Stimulated activated CD8-positive, alpha-beta memory T cell treated with anti-CD3 and anti-CD28 coated beads, Interleukin-4, amount 100 ng/mL, for 4 hours (primary cell): ENCODE data around the gene PSME2.
A peak's percentile ranks its signal among the peaks of the same experiment; 100 is the strongest.
"Not testable (repeated sequence)": the region's sequence is repeated elsewhere in the genome, so short reads cannot be mapped to it uniquely, and the experiment has no call there.

Experiments
- DNase-seq, 2 donors: peaks; one replicate each; pipeline ENCODE4 v3.0.0-alpha.2; 2020; ENCODE audit warnings: low read depth in 2 of 2, low spot score in 1 of 2

PSME2 gene

GRCh38 chr14:24115422-24116127, 30.8 kb downstream of the PSME2 start:
- no peak for DNase-seq

DNA sequence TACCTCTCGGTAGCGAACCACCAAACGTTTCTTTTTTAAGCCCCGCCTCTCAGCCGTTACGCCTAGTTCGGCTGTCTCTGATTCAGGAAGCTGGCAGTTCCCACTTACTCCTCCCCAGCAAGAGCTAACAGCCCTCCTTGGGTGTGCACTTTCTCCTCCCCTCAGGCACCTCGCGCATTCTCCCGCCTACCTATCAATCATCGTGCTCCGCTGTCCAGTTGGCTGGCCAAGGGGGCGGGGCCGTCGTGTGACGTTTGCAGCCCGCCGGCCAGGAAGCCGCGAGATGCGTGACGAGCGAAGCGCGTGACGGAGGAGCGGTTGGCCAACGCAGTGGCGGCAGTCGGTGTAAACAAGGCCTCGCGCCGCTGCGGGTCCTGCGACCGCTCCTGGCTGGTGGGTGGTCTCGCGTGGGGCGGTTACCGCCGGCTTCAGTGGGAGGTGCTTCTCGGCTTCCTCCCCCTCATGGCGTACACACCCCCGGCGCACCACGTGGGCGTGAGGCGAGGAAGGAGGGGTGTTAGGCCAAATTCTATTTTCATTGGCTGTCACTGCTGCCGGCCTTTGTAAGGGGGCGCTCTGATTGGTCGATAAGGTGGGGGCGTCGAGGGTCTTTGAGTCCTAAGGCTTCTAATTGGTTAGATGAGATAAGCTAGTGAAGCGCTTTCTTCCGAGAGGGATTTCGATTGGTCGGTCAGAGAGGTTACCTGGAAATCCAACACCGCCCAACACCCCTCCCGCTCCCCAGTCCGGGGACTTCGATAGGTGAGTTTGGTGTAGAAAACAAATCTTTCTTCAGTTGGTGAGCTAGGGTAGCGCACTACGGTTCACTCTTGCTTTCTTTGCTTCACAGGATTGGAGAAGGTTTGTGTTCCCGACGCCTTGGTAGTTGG, 31.6 kb downstream of the PSME2 start, which contains the start of the genes DCAF11 and NRL:
DCAF11 (plus strand) TSS at position 246 of the 890 bp plus-strand sequence. CDS start 818 bp downstream, outside the sequence.
NRL (minus strand) TSS at position 418 of the 890 bp plus-strand sequence. CDS start 32,101 bp downstream, outside the sequence.
- DNase-seq: peak; percentile 97 to 98

GRCh38 chr14:24113801-24114531, 32.4 kb downstream of the PSME2 start:
- peak; percentile 46 to 59 for DNase-seq

GRCh38 chr14:24113379-24113800, 33.0 kb downstream of the PSME2 start:
- DNase-seq: no peak

- no peak for DNase-seq
Measured at GRCh38 chr14:24110523-24110922, 35.9 kb downstream of the PSME2 start.

GRCh38 chr14:24110060-24110459, 36.4 kb downstream of the PSME2 start:
- DNase-seq: no peak

- no peak for DNase-seq
Measured at GRCh38 chr14:24108336-24108874, 38.0 kb downstream of the PSME2 start.

GRCh38 chr14:24106672-24107271, 39.6 kb downstream of the PSME2 start:
- DNase-seq: no peak

GRCh38 chr14:24105609-24106239, 40.7 kb downstream of the PSME2 start:
- DNase-seq: not testable (repeated sequence)

- no peak for DNase-seq
Measured at GRCh38 chr14:24103451-24103850, 43.0 kb downstream of the PSME2 start.

DNA sequence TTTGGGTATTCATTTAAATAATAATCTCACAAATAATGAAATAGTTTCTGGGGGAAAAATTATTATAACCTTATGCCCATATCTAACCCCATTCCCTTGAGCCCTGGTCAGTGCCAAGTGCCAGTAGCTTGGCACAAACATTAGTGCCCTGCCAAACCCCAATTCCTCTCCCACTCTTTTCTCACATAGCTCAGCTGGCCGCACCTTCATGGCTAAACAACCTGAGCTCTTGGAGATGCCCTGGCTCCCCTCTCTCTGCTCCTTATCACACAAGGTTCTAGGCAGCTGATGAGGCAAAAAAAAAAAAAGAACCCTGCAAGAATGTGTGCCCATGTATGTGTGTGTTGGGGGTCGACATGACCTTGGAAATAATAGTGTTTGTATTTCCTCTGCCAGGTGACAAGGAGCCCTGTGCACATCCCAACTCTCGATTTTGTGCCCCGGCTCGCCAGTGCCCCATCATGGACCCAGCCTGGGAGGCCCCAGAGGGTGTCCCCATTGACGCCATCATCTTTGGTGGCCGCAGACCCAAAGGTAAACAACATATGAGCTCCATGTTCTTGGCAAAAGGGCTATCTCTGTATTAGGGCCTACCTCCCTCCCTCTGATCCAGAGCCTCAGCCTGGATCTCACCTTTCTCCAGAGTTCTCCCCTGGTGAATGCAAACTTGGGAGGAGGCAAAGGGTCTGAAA, 43.9 kb downstream of the PSME2 start:
- DNase-seq: no peak

GRCh38 chr14:24100982-24101494, 45.4 kb downstream of the PSME2 start:
- no peak for DNase-seq

- DNase-seq: no peak
Measured at GRCh38 chr14:24100197-24100981, 46.0 kb downstream of the PSME2 start.

DNA sequence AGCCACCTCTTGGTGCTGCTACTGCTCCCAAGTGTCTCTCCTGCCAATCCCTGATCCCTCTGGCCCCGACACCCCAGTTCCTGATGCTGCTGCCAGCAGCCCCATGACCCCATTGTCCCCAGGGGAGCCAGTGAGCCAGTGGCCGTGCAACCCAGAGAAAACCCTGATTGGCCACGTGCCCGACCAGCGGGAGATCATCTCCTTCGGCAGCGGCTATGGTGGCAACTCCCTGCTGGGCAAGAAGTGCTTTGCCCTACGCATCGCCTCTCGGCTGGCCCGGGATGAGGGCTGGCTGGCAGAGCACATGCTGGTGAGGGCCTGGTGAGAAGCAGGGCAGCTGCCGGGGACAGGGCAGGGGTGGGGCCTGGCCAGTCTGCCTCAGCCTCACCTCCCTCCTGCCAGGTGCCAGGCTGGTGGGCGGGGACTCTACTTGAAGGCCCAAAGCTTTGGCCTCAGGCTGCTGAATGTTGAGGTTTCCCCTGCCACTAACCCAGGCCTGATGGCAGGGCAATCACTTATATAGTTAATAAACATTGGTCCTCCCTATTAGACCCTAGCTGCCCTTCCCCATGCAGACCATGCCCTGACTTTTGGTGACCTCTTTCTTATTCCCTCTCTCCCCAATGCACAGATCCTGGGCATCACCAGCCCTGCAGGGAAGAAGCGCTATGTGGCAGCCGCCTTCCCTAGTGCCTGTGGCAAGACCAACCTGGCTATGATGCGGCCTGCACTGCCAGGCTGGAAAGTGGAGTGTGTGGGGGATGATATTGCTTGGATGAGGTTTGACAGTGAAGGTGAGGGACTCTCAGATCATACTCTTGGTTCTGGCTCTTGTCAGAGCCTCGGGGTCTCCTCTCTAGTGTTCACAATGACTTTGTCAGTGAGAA, 47.2 kb downstream of the PSME2 start:
- DNase-seq: no peak

DNA sequence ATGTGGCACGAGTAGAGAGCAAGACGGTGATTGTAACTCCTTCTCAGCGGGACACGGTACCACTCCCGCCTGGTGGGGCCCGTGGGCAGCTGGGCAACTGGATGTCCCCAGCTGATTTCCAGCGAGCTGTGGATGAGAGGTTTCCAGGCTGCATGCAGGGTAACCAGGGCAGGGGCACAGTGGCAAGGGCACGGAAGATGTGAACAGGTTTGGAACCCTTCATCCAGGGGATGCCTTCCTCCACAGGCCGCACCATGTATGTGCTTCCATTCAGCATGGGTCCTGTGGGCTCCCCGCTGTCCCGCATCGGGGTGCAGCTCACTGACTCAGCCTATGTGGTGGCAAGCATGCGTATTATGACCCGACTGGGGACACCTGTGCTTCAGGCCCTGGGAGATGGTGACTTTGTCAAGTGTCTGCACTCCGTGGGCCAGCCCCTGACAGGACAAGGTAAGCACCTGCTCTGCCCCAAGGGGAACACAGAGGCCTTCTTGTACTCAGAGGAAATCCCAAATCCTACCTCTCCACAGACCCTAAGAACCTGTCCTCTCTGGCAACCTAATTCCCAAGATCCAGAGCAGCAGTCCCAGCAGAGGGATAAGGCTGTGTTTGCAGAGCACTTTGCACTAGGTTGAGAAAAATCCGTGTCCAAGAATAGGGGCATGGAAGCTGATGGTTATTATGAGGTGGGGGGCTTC, 48.0 kb downstream of the PSME2 start:
- DNase-seq: no peak

DNA sequence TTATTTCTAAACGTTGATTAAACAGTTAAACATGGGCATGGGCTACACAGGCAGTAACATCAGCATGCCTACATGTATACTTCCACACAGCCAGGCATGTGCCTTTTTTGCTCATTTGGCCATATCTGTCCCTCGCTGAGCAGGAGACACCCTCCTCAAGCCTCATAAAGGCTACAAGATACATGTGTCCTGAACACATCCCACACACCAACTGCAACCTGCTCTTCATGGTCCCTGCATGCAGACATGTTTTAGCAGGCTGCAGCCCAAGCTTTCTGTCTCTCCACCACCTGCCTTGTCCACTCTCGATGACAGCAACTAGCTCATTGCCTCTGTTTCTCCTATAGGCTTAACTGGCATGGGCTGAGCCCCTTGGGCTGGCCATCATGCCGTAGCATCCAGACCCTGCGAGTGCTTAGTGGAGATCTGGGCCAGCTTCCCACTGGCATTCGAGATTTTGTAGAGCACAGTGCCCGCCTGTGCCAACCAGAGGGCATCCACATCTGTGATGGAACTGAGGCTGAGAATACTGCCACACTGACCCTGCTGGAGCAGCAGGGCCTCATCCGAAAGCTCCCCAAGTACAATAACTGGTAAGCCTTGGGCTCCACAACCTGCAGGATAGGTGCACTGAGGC, 49.7 kb downstream of the PSME2 start:
- no peak for DNase-seq
